Liver (tissue), 9 donors: ENCODE data around the gene ADAM10. TPM values are rescaled to one million over a fixed set of nuclear protein-coding genes. Genes with fewer than 3 reads are reported as not detected.

Experiments
- DNase-seq: peaks from one replicate; pipeline ENCODE4 v3.0.0-alpha.2; 2017; ENCODE audit warnings: low spot score
- H3K27ac ChIP-seq, 2 donors: one replicate each; pipeline ENCODE4 v1.7.0; 2013; ENCODE audit warnings: inconsistent platforms in 2 of 2, low read length in 2 of 2, control low read depth in 1 of 2, low read depth in 1 of 2, mild to moderate bottlenecking in 1 of 2
- H3K27me3 ChIP-seq, 4 donors: one replicate each; pipeline versions ENCODE4 v1.6.1 to v1.7.0; 2013; ENCODE audit warnings: low read length in 3 of 4, inconsistent platforms in 1 of 4, mild to moderate bottlenecking in 1 of 4, moderate library complexity in 1 of 4; ENCODE audit not compliant: control insufficient read depth in 4 of 4, insufficient read depth in 4 of 4
- H3K36me3 ChIP-seq, 4 donors: one replicate each; pipeline versions ENCODE4 v1.6.1 to v1.7.0; 2013; ENCODE audit warnings: low read length in 3 of 4, mild to moderate bottlenecking in 3 of 4, low read depth in 1 of 4, moderate library complexity in 1 of 4; ENCODE audit not compliant: control insufficient read depth in 4 of 4, insufficient read depth in 3 of 4
- H3K4me1 ChIP-seq, 4 donors: one replicate each; pipeline versions ENCODE4 v1.6.1 to v1.7.0; 2013; ENCODE audit warnings: low read length in 3 of 4, mild to moderate bottlenecking in 3 of 4, moderate library complexity in 1 of 4; ENCODE audit not compliant: control insufficient read depth in 4 of 4, insufficient read depth in 4 of 4
- H3K4me3 ChIP-seq, 3 donors: one replicate each; pipeline versions ENCODE4 v1.6.1 to v1.7.0; 2013; ENCODE audit warnings: low read length in 3 of 3, control low read depth in 1 of 3, low read depth in 1 of 3, mild to moderate bottlenecking in 1 of 3
- H3K9ac ChIP-seq, 2 donors: one replicate each; pipeline ENCODE4 v1.7.0; 2013; ENCODE audit warnings: low read length in 2 of 2, mild to moderate bottlenecking in 2 of 2, moderate library complexity in 2 of 2, control low read depth in 1 of 2, low read depth in 1 of 2
- H3K9me3 ChIP-seq, 4 donors: one replicate each; pipeline versions ENCODE4 v1.6.1 to v1.7.0; 2013; ENCODE audit warnings: low read length in 3 of 4; ENCODE audit not compliant: control insufficient read depth in 4 of 4
- EGR1 ChIP-seq, 2 donors: IDR thresholded peaks; 2 replicates each; pipeline ENCODE4 v1.6.1; 2016 to 2018; ENCODE audit warnings: antibody characterized with exemption in 2 of 2, low read depth in 2 of 2
- FOXA1 ChIP-seq: IDR thresholded peaks from 2 replicates; pipeline ENCODE4 v1.6.1; 2016; ENCODE audit warnings: antibody characterized with exemption
- FOXA2 ChIP-seq: IDR thresholded peaks from 2 replicates; pipeline ENCODE4 v1.6.1; 2016; ENCODE audit warnings: antibody characterized with exemption
- GABPA ChIP-seq, 2 donors: IDR thresholded peaks in 1 of 2; conservative IDR thresholded peaks in 1 of 2; 2 replicates each; pipeline ENCODE4 v1.6.1; 2016; ENCODE audit warnings: antibody characterized with exemption in 2 of 2, mild to moderate bottlenecking in 1 of 2, moderate library complexity in 1 of 2
- HNF4A ChIP-seq, 2 donors: conservative IDR thresholded peaks; 2 replicates each; pipeline ENCODE4 v1.6.1; 2016; ENCODE audit warnings: antibody characterized with exemption in 2 of 2, mild to moderate bottlenecking in 2 of 2
- HNF4G ChIP-seq: IDR thresholded peaks from 2 replicates; pipeline ENCODE4 v1.6.1; 2016; ENCODE audit warnings: antibody characterized with exemption
- JUND ChIP-seq, 2 donors: IDR thresholded peaks; 2 replicates each; pipeline ENCODE4 v1.6.1; 2016; ENCODE audit warnings: antibody characterized with exemption in 2 of 2
- NR2F2 ChIP-seq: IDR thresholded peaks from 2 replicates; pipeline ENCODE4 v1.6.1; 2016; ENCODE audit warnings: antibody characterized with exemption
- RAD21 ChIP-seq, 2 donors: IDR thresholded peaks; 2 replicates each; pipeline ENCODE4 v1.6.1; 2016; ENCODE audit warnings: antibody characterized with exemption in 2 of 2, mild to moderate bottlenecking in 2 of 2
- RXRA ChIP-seq, 2 donors: IDR thresholded peaks; 2 replicates each; pipeline ENCODE4 v1.6.1; 2017 to 2018; ENCODE audit warnings: antibody characterized with exemption in 2 of 2, mild to moderate bottlenecking in 1 of 2
- SP1 ChIP-seq: IDR thresholded peaks from 2 replicates; pipeline ENCODE4 v1.6.1; 2018; ENCODE audit warnings: antibody characterized with exemption, mild to moderate bottlenecking
- TAF1 ChIP-seq: conservative IDR thresholded peaks from 2 replicates; pipeline ENCODE4 v1.6.1; 2016; ENCODE audit warnings: antibody characterized with exemption, mild to moderate bottlenecking
- YY1 ChIP-seq: IDR thresholded peaks from 2 replicates; pipeline ENCODE4 v1.6.1; 2016; ENCODE audit warnings: antibody characterized with exemption, mild to moderate bottlenecking
- WGBS: extraction: QIAGEN DNeasy Blood & Tissue Kit; methylation state at CpG from one replicate; pipeline ENCODE4 v1.1.7; 2013; 5-methylcytosine and 5-hydroxymethylcytosine counted together
- polyA plus RNA-seq, 2 donors: library from polyadenylated mRNA; stranded (reverse) in 1 of 2; unstranded in 1 of 2; fragments of 200-250 nt in 1 of 2; fragments of >200 nt in 1 of 2; fragmentation: Nextera tagmentation in 1 of 2; extraction: Ambion mirVana in 1 of 2; gene quantifications; one replicate each; pipeline versions ENCODE4 v1.2.1 to v1.2.3, GENCODE V29; 2013 to 2015
- total RNA-seq, 2 donors: library from RNA; depleted of rRNA; stranded (reverse); fragments of >200 nt; gene quantifications; one replicate each; pipeline ENCODE4 v1.2.3, GENCODE V29; 2014
- TF ChIP-seq, protein P1 (sequence below): IDR thresholded peaks from 2 replicates; pipeline ENCODE4 v1.6.1; 2016; ENCODE audit warnings: antibody characterized with exemption, mild to moderate bottlenecking
- TF ChIP-seq, protein P2 (sequence below): fragments of 150-350 bp; IDR thresholded peaks from 2 replicates; pipeline ENCODE4 v1.5.1; 2017; ENCODE audit warnings: improper control_type of control experiment, low read depth, low read length; ENCODE audit not compliant: missing input control
- TF ChIP-seq, protein P3 (sequence below): IDR thresholded peaks from 2 replicates; pipeline ENCODE4 v1.6.1; 2016; ENCODE audit warnings: antibody characterized with exemption
- TF ChIP-seq, protein P4 (sequence below): IDR thresholded peaks from 2 replicates; pipeline ENCODE4 v1.6.1; 2016; ENCODE audit warnings: antibody characterized with exemption
- TF ChIP-seq, protein P5 (sequence below): IDR thresholded peaks from 2 replicates; pipeline ENCODE4 v1.6.1; 2016; ENCODE audit warnings: antibody characterized with exemption
- donor health status: healthy.
- donor health status: healthy.
- donor health status: healthy.
- donor health status: healthy.
- donor health status: healthy.

Gene ADAM10
- total and polyA plus RNA-seq, 4 donors = 12.6 to 55.6 (median 34.6) TPM

DNA sequence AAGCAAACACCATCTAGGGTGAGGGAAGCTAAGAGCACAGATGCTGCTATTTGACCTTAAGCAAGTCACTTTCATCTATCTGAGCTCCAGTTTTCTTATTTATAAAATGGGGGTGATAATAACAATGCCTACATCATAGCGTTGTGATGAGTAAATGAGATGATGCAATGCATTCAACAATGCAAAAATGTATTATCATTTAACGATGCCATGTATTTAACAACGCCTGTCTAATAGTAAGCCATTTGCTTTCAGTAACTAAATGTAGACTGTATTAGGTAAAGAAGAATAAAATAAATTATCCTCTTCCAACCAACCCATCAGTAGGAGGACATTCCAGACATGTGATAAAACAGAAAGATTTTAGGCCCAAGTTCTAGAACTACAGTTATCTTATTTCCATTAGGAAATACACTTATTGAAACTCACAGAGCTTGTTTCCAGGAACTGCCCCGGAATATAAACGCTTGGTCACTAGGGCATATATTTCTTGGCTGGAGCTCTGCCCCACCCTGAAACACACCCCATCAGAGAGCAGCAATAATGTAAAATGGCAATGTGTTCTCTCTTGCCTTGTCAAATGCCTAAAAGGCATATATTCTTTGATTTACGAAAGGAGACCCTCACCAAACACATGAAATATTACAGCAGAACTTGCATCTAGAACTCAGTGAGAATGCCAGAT, 189.5 kb downstream of the ADAM10 start:
- DNase-seq = no peak
- H3K36me3 ChIP-seq = peaks cover 1 to 13% (median 9%) of the 10 kb centered on the region in 4 donors
- 75% methylated on average over 6 of the region's 6 CpGs for WGBS

DNA sequence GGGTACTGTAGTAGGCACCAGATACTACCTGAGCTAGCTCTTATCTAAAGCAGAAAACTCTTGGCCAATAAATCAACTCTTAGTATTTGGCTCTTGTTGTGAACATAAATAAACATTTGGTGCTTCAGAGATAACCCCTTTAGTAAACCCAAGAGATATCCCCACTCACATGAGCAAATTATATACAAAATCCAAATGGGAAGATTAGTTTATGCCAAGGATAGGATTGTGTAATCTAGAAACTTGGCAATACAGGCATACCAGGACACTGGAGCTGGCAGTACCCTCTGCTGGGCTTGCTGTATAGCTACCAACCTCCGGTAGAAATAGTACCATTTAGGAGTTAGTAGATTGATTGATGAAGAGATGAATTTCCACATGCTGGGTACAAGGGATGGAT, 190.7 kb downstream of the ADAM10 start:
- H3K4me3 ChIP-seq = no peak overlapping the region
- H3K27ac ChIP-seq = no peak overlapping the region
- H3K27me3 ChIP-seq = no peaks in the 10 kb centered on the region
- peaks cover 0 to 11% (median 7%) of the 10 kb centered on the region in 4 donors for H3K36me3 ChIP-seq
- TF ChIP-seq, protein P1, sequence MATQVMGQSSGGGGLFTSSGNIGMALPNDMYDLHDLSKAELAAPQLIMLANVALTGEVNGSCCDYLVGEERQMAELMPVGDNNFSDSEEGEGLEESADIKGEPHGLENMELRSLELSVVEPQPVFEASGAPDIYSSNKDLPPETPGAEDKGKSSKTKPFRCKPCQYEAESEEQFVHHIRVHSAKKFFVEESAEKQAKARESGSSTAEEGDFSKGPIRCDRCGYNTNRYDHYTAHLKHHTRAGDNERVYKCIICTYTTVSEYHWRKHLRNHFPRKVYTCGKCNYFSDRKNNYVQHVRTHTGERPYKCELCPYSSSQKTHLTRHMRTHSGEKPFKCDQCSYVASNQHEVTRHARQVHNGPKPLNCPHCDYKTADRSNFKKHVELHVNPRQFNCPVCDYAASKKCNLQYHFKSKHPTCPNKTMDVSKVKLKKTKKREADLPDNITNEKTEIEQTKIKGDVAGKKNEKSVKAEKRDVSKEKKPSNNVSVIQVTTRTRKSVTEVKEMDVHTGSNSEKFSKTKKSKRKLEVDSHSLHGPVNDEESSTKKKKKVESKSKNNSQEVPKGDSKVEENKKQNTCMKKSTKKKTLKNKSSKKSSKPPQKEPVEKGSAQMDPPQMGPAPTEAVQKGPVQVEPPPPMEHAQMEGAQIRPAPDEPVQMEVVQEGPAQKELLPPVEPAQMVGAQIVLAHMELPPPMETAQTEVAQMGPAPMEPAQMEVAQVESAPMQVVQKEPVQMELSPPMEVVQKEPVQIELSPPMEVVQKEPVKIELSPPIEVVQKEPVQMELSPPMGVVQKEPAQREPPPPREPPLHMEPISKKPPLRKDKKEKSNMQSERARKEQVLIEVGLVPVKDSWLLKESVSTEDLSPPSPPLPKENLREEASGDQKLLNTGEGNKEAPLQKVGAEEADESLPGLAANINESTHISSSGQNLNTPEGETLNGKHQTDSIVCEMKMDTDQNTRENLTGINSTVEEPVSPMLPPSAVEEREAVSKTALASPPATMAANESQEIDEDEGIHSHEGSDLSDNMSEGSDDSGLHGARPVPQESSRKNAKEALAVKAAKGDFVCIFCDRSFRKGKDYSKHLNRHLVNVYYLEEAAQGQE = no peak
- TF ChIP-seq, protein P2, sequence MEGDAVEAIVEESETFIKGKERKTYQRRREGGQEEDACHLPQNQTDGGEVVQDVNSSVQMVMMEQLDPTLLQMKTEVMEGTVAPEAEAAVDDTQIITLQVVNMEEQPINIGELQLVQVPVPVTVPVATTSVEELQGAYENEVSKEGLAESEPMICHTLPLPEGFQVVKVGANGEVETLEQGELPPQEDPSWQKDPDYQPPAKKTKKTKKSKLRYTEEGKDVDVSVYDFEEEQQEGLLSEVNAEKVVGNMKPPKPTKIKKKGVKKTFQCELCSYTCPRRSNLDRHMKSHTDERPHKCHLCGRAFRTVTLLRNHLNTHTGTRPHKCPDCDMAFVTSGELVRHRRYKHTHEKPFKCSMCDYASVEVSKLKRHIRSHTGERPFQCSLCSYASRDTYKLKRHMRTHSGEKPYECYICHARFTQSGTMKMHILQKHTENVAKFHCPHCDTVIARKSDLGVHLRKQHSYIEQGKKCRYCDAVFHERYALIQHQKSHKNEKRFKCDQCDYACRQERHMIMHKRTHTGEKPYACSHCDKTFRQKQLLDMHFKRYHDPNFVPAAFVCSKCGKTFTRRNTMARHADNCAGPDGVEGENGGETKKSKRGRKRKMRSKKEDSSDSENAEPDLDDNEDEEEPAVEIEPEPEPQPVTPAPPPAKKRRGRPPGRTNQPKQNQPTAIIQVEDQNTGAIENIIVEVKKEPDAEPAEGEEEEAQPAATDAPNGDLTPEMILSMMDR = peak; percentile 51
- TF ChIP-seq RAD21 (IDR thresholded peaks at IDR 0.05) (peak; percentile 89), HNF4G (no peak), GABPA (IDR thresholded peaks at IDR 0.05 in 1 of 2, conservative IDR thresholded peaks at IDR 0.05 in 1 of 2) (no peak), HNF4A (conservative IDR thresholded peaks at IDR 0.05) (peak; percentile 42 to 63), JUND (IDR thresholded peaks at IDR 0.05) (peak in 1 of 2 donors; percentile 20), TAF1 (no peak), FOXA2 (no peak), RXRA (IDR thresholded peaks at IDR 0.05) (peak; percentile 51 to 77), FOXA1 (peak; percentile 23), YY1 (peak; percentile 39), NR2F2 (no peak), SP1 (peak; percentile 25), EGR1 (IDR thresholded peaks at IDR 0.05; ENCODE audit: low read depth in 2 of 2) (no peak)
- TF ChIP-seq, protein P3, sequence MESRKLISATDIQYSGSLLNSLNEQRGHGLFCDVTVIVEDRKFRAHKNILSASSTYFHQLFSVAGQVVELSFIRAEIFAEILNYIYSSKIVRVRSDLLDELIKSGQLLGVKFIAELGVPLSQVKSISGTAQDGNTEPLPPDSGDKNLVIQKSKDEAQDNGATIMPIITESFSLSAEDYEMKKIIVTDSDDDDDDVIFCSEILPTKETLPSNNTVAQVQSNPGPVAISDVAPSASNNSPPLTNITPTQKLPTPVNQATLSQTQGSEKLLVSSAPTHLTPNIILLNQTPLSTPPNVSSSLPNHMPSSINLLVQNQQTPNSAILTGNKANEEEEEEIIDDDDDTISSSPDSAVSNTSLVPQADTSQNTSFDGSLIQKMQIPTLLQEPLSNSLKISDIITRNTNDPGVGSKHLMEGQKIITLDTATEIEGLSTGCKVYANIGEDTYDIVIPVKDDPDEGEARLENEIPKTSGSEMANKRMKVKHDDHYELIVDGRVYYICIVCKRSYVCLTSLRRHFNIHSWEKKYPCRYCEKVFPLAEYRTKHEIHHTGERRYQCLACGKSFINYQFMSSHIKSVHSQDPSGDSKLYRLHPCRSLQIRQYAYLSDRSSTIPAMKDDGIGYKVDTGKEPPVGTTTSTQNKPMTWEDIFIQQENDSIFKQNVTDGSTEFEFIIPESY = peak; percentile 27
- TF ChIP-seq, protein P4, sequence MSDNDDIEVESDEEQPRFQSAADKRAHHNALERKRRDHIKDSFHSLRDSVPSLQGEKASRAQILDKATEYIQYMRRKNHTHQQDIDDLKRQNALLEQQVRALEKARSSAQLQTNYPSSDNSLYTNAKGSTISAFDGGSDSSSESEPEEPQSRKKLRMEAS = peak; percentile 49
- TF ChIP-seq, protein P5, sequence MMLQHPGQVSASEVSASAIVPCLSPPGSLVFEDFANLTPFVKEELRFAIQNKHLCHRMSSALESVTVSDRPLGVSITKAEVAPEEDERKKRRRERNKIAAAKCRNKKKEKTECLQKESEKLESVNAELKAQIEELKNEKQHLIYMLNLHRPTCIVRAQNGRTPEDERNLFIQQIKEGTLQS = no peak
- no peak for DNase-seq
- H3K9me3 ChIP-seq = no peaks in the 10 kb centered on the region
- 41% methylated on average over 1 of the region's 1 CpG for WGBS
- peaks cover 0 to 6% (median 1%) of the 10 kb centered on the region in 4 donors for H3K4me1 ChIP-seq
- H3K9ac ChIP-seq = no peak overlapping the region

More for the DNA sequence above, 189.5 kb downstream of the ADAM10 start:
- H3K4me1 ChIP-seq = peaks cover 0 to 6% (median 1%) of the 10 kb centered on the region in 4 donors
- H3K27me3 ChIP-seq = no peaks in the 10 kb centered on the region
- no peaks in the 10 kb centered on the region for H3K9me3 ChIP-seq
- H3K27ac ChIP-seq = no peak overlapping the region
- no peak overlapping the region for H3K9ac ChIP-seq
- H3K4me3 ChIP-seq = no peak overlapping the region
- TF ChIP-seq RAD21 (IDR thresholded peaks at IDR 0.05) = no peak
- no peak for TF ChIP-seq TAF1
- TF ChIP-seq, protein P4 = no peak
- no peak for TF ChIP-seq HNF4G
- no peak for TF ChIP-seq YY1
- TF ChIP-seq HNF4A (conservative IDR thresholded peaks at IDR 0.05) = no peak
